Measurements from ENCODE around the gene CSGALNACT2.

The CSGALNACT2 gene

GRCh38 chr10:43204042-43204942 lies 66.0 kb downstream of the CSGALNACT2 start:
- DNase-seq = no peak

- DNase-seq = peak; percentile 66
These were observed 66.9 kb downstream of the CSGALNACT2 start for GRCh38 chr10:43204943-43205671.

GRCh38 chr10:43205681-43206390 lies 67.6 kb downstream of the CSGALNACT2 start:
- no peak for DNase-seq

GRCh38 chr10:43206391-43207235 lies 68.4 kb downstream of the CSGALNACT2 start:
- no peak for DNase-seq

- no peak for DNase-seq
These were observed 70.2 kb downstream of the CSGALNACT2 start for GRCh38 chr10:43208147-43209073.

- no peak for DNase-seq
These were observed 70.8 kb downstream of the CSGALNACT2 start for GRCh38 chr10:43209074-43209455.

GRCh38 chr10:43209651-43210141 lies 71.5 kb downstream of the CSGALNACT2 start:
- no peak for DNase-seq

GRCh38 chr10:43210556-43210955 lies 72.3 kb downstream of the CSGALNACT2 start:
- DNase-seq = no peak

GRCh38 chr10:43211030-43211429 lies 72.8 kb downstream of the CSGALNACT2 start:
- DNase-seq = no peak

- DNase-seq = no peak
These were observed 73.3 kb downstream of the CSGALNACT2 start for GRCh38 chr10:43211431-43212042.

GRCh38 chr10:43212043-43212721 lies 73.9 kb downstream of the CSGALNACT2 start:
- no peak for DNase-seq

GRCh38 chr10:43214071-43214955 lies 76.1 kb downstream of the CSGALNACT2 start:
- DNase-seq = no peak

- DNase-seq = no peak
These were observed 76.8 kb downstream of the CSGALNACT2 start for GRCh38 chr10:43214956-43215561.

- no peak for DNase-seq
These were observed 77.7 kb downstream of the CSGALNACT2 start for GRCh38 chr10:43215758-43216455.

GRCh38 chr10:43216931-43217562 lies 78.8 kb downstream of the CSGALNACT2 start:
- no peak for DNase-seq

GRCh38 chr10:43217563-43218205 lies 79.4 kb downstream of the CSGALNACT2 start:
- no peak for DNase-seq
